ENCODE data around the gene CLCN5. TPM values are rescaled to one million over a fixed set of nuclear protein-coding genes. Genes with fewer than 3 reads are reported as not detected.
A peak's percentile ranks its signal among the peaks of the same experiment; 100 is the strongest.
"Not testable (repeated sequence)": the region's sequence is repeated elsewhere in the genome, so short reads cannot be mapped to it uniquely, and the experiment has no call there.

CLCN5 gene
- total RNA-seq, 1 donor from 2014 or later, result 3.1 TPM

GRCh38 chrX:49996474-49996873, 74.1 kb downstream of the CLCN5 start:
- no peak for DNase-seq

DNA sequence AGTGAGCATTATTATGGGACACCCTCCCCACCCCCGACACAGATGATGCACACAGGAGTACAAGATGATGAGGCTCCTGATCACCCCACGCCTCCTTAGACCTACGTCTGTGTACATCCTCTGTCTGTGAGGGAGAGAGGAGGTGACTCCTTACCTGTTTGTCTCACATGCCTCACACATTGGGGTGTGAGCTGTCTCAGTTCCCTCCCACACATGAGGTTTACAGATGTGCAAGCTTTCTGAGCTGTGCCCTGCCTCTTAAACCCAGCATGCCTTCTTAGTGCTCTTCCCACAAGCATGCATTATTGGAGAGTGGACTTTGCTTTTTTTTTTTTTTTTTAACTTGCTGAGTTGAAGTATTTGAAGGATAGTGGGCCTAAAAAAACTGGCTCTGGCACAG, 76.7 kb downstream of the CLCN5 start:
- DNase-seq, result no peak

GRCh38 chrX:50000937-50001542, 78.6 kb downstream of the CLCN5 start:
- no peak for DNase-seq

DNA sequence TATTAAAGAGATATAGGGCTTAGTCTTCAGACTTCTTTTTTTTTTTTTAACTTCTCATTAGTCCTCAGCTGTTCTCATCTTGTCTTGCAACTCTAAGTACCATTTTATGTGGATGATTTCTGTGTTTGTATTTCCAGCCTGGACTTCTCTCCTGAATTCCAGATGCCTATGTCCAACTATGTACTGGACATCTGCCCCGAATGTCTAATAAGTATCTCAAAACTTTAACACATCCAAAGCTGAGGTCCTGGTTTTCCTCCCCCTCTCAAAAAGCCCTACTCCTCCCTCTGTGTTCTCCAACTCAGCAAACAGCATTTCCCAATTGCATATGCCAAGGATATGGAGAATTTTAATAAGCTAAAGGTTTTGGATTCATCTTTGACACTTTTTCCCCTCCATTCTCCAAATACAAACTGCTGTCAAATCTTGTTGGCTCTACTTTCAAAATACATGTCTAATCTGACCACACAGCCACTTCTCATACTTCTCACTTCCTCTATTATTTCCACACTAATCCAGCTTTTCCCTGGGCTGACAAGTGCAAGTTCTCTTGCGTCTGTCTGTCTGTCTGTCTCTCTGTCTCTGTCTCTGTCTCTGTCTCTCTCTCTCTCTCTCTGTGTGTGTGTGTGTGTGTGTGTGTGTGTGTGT, 79.8 kb downstream of the CLCN5 start:
- DNase-seq, result no peak

DNA sequence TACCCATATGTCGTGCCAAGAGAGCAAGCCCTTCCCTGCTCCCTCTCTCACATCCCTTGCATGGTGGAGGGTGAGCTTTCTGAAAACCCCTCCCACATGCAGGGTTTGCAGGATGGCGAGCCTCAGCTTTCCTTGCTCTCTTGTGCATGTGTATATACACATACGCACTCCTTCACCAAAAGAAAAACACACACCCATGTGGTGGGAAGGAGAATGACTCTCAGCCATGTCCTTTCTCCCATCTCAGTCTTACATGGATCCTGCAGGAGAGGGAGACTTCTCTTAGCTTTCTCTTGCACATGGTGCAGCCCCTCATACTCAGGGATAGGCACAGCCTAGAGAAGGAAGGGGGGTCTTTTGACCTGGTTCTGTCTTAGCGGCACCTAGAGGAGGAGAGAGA, 81.1 kb downstream of the CLCN5 start:
- no peak for DNase-seq

DNA sequence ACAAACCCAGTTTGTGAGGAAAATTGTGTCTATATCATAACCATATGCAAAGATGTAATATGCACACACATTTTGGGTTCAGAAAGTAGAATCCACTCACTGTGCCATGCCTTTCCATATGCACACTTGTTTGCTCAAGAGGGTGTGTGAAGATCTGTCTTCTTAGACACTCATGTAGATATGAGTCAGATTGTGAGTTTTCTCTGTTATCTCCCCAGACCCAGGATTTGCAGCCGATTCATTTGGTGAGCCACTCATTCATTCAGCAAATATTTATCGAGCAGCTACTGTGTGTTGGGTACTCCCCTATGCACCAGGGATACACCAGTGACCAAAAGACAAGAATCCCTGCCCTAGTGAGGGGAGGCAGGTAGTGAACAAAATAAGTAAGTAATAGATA, 81.5 kb downstream of the CLCN5 start:
- no peak for DNase-seq

DNA sequence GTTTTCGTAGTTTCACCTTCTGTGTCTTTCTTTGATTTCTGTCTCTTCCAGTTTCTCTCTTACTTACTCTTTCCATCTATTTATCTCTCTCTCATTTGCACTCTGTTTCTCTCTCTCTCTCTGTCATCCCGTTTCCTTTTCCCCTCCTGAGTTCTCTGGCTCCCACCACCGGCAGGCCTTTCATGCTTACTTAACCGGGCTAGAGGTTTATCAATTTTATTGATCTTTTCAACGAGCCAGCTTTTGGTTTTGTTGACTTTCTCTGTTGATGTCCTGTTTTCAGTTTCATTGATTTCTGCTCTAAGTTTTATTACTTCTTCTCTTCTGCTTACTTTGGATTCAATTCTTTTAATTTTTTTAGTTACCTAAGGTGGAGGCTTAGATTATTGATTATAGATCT, 103.2 kb downstream of the CLCN5 start:
- DNase-seq, result not testable (repeated sequence)

DNA sequence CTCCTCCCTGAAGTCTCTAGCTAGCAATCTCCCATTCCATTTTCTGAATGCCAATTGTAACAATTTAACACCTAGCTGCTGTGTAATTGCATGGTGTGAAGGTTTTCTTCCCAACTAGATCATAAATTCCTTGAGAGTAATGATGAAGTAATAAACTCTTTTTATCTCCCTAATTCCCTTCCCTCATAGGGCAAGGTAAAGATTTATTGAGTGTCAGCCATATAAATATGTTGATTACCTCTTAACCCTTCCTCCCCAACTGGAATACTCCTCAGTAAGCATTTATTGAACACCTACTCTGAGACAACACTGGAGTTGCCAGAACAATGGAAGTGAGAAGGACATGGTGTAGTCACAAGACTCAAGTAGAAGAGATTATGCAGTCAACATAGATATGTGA, 112.7 kb downstream of the CLCN5 start:
- DNase-seq, result no peak

DNA sequence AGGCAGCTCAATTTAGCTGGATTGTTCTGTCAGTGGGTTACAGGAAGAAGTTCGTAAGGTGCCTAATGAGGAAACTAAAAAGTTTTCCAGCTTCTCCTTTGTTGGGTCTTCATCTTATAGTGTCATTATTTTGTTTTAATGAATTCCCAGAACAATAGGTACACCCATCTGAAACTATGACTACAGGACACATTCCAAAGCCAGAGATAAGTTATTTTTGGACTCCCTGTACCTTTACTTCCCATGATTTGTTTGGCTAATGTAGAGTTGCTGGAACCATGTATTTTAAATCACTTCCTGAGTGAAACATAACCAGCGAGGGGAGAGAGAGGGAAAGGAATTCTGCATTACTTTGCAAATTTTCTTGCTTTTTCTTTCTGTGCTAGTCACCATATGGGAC, 114.0 kb downstream of the CLCN5 start:
- no peak for DNase-seq

GRCh38 chrX:50045823-50046222, 123.4 kb downstream of the CLCN5 start:
- no peak for DNase-seq

DNA sequence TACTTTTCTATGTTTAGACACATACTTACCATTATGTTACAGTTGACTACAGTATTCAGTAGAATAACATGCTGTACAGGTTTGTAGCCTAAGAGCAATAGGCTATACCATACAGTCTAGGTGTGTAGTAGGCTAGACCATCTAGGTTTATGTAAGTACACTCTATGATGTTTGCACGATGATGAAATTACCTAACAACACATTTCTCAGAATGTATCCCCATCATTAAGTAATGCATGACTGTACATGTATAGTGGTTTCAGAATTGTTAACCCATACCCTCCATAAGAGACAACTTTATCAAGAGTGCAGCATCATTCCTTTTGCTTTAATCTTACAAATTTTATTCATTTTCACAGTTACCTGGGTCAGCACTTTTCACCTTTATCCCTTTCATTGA, 126.8 kb downstream of the CLCN5 start:
- no peak for DNase-seq

DNA sequence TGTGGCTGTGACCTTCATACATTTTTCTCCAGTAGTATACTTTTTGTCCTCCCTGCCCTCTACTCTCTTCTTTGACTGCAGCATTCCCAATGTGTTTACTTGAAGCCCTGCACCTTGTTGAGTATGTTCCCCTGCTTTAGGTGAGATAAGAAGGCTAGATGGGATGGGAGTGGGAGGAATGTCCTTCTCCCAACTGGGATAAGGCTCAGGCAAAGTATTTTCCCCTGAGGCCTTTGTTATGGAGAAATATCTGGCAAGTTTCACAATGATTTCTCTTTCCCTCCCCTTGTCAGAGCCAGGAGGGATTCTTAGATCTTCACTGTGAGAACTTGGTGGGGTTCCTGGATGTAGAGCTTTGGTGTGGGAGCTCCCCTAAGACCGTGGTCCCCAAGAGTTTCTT, 131.8 kb downstream of the CLCN5 start:
- DNase-seq, result no peak

DNA sequence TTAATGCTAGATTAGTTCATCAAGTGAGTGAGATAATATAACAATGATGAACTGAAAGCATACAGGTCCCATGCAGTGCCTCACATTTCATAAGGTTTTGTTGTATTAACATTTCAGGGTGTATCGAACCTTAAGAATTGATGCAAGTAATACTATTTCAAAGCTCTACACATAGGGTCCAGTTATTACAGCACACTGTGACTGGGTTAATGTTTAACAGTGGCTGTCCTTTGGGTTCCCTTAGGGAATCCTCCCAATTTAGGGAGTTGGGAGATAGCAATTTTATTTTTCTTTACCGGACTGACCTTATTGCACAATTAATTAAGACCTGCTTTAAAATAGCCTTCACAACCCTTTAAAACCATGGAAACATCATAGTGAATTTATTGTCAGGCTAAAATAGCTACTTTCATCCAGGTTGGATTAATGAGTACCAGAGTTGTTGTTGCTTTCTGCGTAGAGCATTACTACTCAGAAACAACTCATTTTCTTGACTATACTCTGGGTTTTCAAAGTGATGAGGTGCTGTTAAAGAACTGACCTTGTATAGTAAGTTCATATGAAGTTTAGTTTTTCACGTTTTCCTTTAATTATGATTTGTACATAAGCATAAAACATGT, 144.0 kb downstream of the CLCN5 start:
- no peak for DNase-seq

DNA sequence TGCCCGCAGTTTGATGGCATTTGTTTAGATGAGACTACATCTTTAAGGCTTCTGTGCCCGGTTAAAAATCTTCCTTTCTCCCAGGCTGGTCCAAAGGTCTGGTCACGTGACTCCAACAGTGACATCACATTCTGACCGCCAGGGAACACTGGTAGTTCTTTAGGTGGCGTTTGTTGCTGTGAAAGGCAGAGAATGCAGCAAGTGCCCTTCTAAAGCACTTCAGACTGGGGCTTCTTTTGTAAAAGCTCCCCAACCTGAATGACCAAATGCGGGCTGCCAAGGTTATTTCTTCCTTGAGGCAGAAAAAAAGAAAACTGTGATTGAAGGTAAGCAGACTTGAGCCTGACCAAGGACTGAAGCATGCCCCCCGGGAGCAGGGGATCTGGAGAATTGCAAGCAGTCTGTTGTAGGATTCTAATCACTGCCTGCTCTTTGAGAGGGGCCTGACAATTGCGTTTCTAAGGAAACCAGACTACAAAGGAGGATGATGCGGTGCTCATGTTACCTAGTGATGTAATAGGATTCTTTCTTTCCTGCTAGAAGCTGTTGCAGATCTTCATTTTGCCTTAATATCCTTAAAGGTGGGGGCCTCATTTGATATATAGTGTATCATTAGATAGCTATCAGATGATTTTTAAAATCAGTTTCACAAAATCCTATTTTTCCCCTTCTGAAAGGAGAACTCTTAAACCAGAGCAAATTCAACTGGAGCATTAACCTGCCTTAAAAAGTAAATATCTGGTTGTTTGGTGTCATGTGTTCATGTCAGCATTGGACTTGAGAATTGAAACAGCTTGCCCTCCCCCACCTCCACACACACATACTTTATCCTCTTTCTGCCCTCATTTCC, 145.3 kb downstream of the CLCN5 start:
- DNase-seq, result peak; percentile 1

DNA sequence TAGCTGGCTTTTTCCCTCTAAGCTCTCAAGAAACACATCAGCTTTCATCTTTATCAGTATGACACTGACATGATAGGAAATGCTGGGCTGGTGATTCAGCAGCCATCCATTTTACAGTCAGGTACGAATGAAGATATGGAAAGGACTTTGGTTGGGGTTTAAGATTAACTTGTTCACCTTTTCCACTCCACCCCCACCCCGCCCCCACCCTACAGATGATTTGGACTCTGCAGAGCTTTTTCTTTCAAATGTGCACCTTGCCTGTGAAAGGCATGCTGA, 145.8 kb downstream of the CLCN5 start:
- DNase-seq, result no peak

GRCh38 chrX:50068893-50069292, 146.5 kb downstream of the CLCN5 start:
- DNase-seq, result no peak

GRCh38 chrX:50071494-50071893, 149.1 kb downstream of the CLCN5 start:
- DNase-seq, result no peak

DNA sequence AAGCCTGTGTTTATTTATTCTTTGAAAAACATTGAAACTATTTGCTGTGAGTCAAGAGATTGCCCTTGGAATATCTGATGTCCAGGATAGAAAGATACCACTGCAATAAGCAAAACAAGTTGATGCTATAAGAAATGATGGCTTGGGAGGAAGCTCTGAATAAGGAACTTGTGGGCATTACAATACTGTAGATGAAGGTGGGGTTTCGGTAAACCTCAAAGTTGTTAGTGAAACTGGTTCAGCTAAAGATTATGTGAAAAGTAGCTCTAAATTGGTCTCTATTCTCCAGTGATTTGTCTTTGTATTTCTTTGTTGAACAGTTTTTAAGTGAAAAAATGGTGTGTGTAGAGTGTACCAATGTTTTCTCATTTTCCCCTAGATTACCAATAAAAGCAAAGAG, 149.7 kb downstream of the CLCN5 start:
- no peak for DNase-seq

DNA sequence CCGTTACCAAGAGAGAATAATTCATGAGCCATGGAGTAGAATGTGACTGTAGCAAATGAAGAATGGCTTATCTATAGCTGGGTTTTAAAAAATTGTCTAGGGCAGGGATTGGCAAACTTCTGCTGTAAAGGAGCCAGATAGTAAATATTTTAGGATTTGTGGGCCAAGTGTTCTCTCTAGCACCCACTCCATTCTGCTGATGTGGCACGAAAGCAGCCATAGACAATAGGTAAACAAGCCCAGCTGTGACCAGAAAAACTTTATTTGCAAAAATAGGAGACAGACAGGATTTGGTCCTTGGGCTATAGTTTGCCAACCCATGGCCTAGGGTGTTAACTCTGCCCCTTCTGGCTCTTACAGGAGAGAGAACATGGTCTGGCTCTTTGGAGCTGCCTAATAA, 151.2 kb downstream of the CLCN5 start:
- no peak for DNase-seq

DNA sequence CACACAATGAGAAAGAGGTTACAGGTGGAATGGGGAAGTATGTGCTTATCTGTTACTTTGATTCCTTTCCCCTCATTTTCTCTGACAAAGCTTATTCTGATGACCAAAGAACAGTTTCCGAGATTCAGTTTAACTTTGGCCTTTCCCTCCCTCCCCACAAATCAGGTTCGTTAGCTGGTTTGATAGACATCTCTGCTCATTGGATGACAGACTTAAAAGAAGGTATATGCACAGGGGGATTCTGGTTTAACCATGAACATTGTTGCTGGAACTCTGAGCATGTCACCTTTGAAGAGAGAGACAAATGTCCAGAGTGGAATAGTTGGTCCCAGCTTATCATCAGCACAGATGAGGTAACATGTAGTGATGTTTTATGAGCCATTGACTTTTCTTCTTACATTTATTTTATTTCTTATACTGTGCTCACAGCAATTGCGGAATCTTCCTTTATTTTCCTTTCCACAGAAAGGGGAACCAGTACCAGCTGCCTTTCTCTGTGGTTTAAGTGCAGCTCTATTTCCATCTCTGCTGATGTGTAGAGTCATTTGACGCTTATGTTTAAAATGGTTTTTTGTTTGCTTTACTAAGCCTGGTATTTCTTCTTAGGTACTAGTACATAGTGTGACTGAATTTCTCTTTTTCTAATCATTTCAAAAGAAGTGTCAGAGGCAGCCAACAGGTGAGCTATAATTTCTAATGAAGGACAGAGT, 153.4 kb downstream of the CLCN5 start:
- no peak for DNase-seq

DNA sequence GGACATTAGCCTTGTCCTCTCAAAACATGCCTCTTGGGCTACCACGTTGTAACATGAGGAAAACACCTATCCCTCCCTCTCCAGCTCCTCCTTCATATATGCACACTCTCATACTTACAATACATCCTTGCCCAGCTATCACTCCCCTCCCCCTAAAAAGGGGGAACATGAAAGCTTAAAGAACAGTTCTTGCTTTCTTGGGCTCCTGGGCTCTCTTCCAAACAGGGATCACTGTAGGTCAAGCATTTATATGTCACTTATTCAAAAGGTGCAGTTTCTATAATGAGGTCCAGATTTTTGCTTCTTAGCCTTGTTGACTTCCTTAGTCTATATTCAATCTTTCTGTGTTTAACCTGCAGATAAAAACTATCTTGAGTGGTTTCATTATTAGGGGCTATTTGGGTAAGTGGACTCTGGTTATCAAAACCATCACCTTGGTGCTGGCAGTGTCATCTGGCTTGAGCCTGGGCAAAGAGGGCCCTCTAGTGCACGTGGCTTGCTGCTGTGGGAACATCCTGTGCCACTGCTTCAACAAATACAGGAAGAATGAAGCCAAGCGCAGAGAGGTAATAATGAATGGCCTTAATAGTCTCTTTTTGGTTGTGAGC, 159.0 kb downstream of the CLCN5 start:
- DNase-seq, result no peak

- DNase-seq, result no peak
These were observed 160.3 kb downstream of the CLCN5 start for GRCh38 chrX:50082741-50083140.

All from occipital lobe (tissue), 2 donors.